Tibial nerve (tissue), 4 donors: Measurements from ENCODE around the gene APBA1.

Experiments used
- CTCF ChIP-seq, 5 experiments: fragments of 200-600 bp in 3 of 5; fragments of 450-650 bp in 2 of 5; sonication (generic) in 3 of 5; IDR thresholded peaks; one replicate each; pipeline ENCODE4 v1.5.1; 2016 to 2019; ENCODE audit warnings: antibody characterized with exemption in 5 of 5, mild to moderate bottlenecking in 3 of 5, moderate library complexity in 2 of 5
- EP300 ChIP-seq, 2 donors: sonication (generic); formaldehyde crosslinking; IDR thresholded peaks; one replicate each; pipeline ENCODE4 v1.6.1; 2017; ENCODE audit warnings: antibody characterized with exemption in 2 of 2, mild to moderate bottlenecking in 1 of 2
- POLR2A ChIP-seq, 2 donors: fragments of 450-650 bp; IDR thresholded peaks; one replicate each; pipeline ENCODE4 v1.6.1; 2017; ENCODE audit warnings: antibody characterized with exemption in 2 of 2, mild to moderate bottlenecking in 2 of 2, moderate library complexity in 2 of 2

GRCh38 chr9:69584759-69585158, 87.4 kb downstream of the APBA1 start:
- TF ChIP-seq CTCF (IDR thresholded peaks at IDR 0.05) = no peak
- no peak for TF ChIP-seq POLR2A (IDR thresholded peaks at IDR 0.05)
- TF ChIP-seq EP300 (IDR thresholded peaks at IDR 0.05) = no peak
